Gastrocnemius medialis (tissue), 4 donors: ENCODE data around the gene DISC1.

Source experiments
- POLR2A ChIP-seq, 2 donors: fragments of 450-650 bp; IDR thresholded peaks; one replicate each; pipeline ENCODE4 v1.6.1; 2017; ENCODE audit warnings: antibody characterized with exemption in 2 of 2, mild to moderate bottlenecking in 2 of 2, moderate library complexity in 2 of 2
- TF ChIP-seq, protein P1 (sequence below), 5 experiments: fragments of 450-650 bp in 3 of 5; fragments of 200-600 bp in 2 of 5; sonication (generic) in 2 of 5; IDR thresholded peaks in 4 of 5; conservative IDR thresholded peaks in 1 of 5; 1 replicate in 4 of 5; 2 replicates in 1 of 5; pipeline ENCODE4 v1.5.1; 2016 to 2019; ENCODE audit warnings: antibody characterized with exemption in 5 of 5, mild to moderate bottlenecking in 3 of 5, moderate library complexity in 3 of 5

DNA sequence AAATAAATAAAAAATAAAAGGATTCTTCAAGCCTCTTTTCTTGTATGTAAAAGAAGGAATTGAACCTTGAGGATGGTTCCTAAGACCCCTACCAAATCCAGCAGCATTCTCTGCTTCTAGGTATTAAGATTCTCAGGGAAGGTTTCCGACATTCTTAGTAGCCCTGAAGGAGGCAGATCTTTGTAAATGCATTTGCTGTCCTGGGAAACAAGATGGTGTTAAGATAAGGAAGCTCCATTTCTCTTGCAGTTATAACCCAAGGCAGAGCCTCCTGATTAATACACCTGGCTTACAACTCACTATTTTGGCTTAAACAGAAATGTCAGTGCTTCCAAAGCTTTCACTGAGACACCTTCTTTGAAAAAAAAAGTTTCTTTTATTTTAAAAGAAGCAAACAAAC lies 393.8 kb downstream of the DISC1 start:
- TF ChIP-seq, protein P1, sequence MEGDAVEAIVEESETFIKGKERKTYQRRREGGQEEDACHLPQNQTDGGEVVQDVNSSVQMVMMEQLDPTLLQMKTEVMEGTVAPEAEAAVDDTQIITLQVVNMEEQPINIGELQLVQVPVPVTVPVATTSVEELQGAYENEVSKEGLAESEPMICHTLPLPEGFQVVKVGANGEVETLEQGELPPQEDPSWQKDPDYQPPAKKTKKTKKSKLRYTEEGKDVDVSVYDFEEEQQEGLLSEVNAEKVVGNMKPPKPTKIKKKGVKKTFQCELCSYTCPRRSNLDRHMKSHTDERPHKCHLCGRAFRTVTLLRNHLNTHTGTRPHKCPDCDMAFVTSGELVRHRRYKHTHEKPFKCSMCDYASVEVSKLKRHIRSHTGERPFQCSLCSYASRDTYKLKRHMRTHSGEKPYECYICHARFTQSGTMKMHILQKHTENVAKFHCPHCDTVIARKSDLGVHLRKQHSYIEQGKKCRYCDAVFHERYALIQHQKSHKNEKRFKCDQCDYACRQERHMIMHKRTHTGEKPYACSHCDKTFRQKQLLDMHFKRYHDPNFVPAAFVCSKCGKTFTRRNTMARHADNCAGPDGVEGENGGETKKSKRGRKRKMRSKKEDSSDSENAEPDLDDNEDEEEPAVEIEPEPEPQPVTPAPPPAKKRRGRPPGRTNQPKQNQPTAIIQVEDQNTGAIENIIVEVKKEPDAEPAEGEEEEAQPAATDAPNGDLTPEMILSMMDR (IDR thresholded peaks at IDR 0.05 in 4 of 5, conservative IDR thresholded peaks at IDR 0.05 in 1 of 5), result no peak
- TF ChIP-seq POLR2A (IDR thresholded peaks at IDR 0.05), result no peak
